Mucosa of descending colon (tissue), 3 donors: Measurements from ENCODE around the gene KCNAB3. TPM values are rescaled to one million over a fixed set of nuclear protein-coding genes. Genes with fewer than 3 reads are reported as not detected.
A peak's percentile ranks its signal among the peaks of the same experiment; 100 is the strongest.

Source experiments
- ATAC-seq: fragments of 200-7000 bp; cut with Tn5 transposase; one replicate; pipeline ENCODE4 v1.9.1; 2020; ENCODE audit warnings: mild to moderate bottlenecking, moderate library complexity
- DNase-seq, 3 donors: peaks; one replicate each; pipeline ENCODE4 v3.0.0-alpha.2; 2020
- H3K36me3 ChIP-seq: fragments of 200-600 bp; one replicate; pipeline ENCODE4 v1.8.0; 2021; ENCODE audit warnings: low read depth, mild to moderate bottlenecking
- H3K4me1 ChIP-seq: fragments of 200-600 bp; one replicate; pipeline ENCODE4 v1.8.0; 2021; ENCODE audit warnings: low read depth, mild to moderate bottlenecking
- H3K4me3 ChIP-seq: fragments of 200-600 bp; one replicate; pipeline ENCODE4 v1.8.0; 2021; ENCODE audit warnings: mild to moderate bottlenecking
- H3K9me3 ChIP-seq: fragments of 200-600 bp; one replicate; pipeline ENCODE4 v1.8.0; 2021; ENCODE audit warnings: mild to moderate bottlenecking
- intact Hi-C, 2 donors: fragments of 100-400 bp; cut with DNase I in 1 of 2; cut with micrococcal nuclease in 1 of 2; formaldehyde crosslinking; loops; one replicate each; pipeline versions ENCODE4 v1.11.0 to v1.11.1; 2022; cut with DNase I, micrococcal nuclease
- total RNA-seq, 3 donors: library from RNA; stranded (reverse); fragmentation: NEBNext Ultra II Directional in 2 of 3; extraction: Animal tissue kit (Norgen Biotek cat#: 25700) in 2 of 3; gene quantifications; one replicate each; pipeline versions ENCODE4 v1.2.1 to v1.2.4, GENCODE V29; 2021 to 2023
- TF ChIP-seq, protein P1 (sequence below): fragments of 200-600 bp; IDR thresholded peaks from one replicate; pipeline ENCODE4 v1.8.0; 2022; ENCODE audit warnings: antibody characterized with exemption, mild to moderate bottlenecking
- donor health status: DM: no; HTN: no; CAD: no; lungs with moderate emphysema.
- donor health status: DM: no; HTN: no; CAD: no.
- donor health status: DM: no; HTN: yes; CAD: no.

KCNAB3 gene
- total RNA-seq, 3 donors from 2014 or later: 3.3 to 5.5 (median 3.9) TPM

DNA sequence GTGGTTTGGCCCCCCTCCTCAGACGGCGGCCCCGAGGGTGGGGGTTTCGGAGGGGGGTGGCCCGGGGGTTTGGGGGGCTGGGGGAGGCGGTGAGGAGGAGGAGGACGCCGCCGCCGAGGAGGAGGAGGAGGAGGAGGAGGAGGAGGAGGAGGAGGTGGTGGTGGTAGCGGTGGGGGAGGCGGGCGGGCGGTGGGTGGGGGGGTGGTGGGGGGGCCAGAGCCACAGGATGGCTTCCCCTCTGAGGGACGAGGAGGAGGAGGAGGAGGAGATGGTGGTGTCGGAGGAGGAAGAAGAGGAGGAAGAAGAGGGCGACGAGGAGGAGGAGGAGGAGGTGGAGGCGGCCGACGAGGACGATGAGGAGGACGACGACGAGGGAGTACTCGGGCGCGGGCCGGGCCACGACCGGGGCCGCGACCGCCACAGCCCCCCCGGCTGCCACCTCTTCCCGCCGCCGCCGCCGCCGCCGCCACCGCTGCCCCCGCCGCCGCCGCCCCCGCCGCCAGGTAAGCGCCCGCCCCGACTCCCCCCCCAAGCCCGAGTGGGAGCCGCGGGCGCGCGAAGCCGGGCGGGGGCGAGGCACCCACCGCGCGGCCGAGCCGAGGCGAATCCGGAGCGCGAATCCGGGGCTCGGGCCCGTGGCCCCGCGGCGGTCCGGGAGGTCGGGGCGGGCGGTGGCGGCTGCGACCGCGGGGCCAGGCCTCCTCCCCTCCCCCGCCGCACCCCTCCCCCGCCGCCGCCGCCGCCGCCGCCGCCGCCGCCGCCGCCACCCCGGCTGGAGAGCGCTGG lies 44.9 kb downstream of the KCNAB3 start:
- TF ChIP-seq, protein P1, sequence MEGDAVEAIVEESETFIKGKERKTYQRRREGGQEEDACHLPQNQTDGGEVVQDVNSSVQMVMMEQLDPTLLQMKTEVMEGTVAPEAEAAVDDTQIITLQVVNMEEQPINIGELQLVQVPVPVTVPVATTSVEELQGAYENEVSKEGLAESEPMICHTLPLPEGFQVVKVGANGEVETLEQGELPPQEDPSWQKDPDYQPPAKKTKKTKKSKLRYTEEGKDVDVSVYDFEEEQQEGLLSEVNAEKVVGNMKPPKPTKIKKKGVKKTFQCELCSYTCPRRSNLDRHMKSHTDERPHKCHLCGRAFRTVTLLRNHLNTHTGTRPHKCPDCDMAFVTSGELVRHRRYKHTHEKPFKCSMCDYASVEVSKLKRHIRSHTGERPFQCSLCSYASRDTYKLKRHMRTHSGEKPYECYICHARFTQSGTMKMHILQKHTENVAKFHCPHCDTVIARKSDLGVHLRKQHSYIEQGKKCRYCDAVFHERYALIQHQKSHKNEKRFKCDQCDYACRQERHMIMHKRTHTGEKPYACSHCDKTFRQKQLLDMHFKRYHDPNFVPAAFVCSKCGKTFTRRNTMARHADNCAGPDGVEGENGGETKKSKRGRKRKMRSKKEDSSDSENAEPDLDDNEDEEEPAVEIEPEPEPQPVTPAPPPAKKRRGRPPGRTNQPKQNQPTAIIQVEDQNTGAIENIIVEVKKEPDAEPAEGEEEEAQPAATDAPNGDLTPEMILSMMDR: no peak
- H3K4me3 ChIP-seq: peak overlapping the region; percentile 75
- no peaks in the 10 kb centered on the region for H3K9me3 ChIP-seq
- ATAC-seq (peak; percentile 3), DNase-seq (peak; percentile 35 to 71 (median 61))
- intact Hi-C loops: no loop called here
- H3K4me1 ChIP-seq: peaks cover 58% of the 10 kb centered on the region
- H3K36me3 ChIP-seq: no peaks in the 10 kb centered on the region

DNA sequence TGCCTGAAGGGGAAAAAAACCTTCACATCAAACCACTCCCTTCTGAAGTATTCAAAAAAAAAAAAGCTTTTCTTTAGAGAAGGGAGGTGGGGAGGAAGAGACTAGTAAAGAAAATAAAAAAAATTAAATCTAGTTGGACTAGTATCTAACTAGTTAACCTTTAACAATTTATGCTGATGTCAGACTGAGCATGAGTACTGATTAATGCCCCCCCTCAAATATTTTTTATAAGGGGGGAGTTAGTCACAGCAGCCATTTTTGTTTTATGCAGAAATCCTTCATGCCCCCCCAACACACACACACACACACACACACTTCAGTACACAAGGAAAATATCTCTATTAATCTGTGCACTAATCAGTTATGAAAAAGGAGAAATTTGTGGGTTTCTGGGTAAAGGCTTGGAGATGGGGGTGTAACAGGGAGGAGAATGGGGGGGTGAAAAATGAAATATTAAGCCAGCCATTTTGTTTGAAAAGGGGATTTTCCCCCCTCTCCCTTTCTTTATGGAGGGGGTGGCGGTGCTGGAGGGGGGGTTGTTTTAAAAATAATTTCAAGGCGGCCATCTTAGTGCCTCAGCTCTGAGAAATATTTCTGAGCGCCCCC lies 45.8 kb downstream of the KCNAB3 start:
- ATAC-seq (no peak), DNase-seq (no peak)
- TF ChIP-seq, protein P1: no peak
- H3K36me3 ChIP-seq: no peaks in the 10 kb centered on the region
- no peaks in the 10 kb centered on the region for H3K9me3 ChIP-seq
- no peak overlapping the region for H3K4me3 ChIP-seq
- peaks cover 49% of the 10 kb centered on the region for H3K4me1 ChIP-seq
- intact Hi-C loops: no loop called here

- TF ChIP-seq, protein P1: no peak
- intact Hi-C loops: no loop called here
- H3K4me3 ChIP-seq: no peak overlapping the region
- no peaks in the 10 kb centered on the region for H3K9me3 ChIP-seq
- H3K36me3 ChIP-seq: no peaks in the 10 kb centered on the region
- no peak for ATAC-seq
- peaks cover 39% of the 10 kb centered on the region for H3K4me1 ChIP-seq
- DNase-seq: no peak
These were observed 47.0 kb downstream of the KCNAB3 start for GRCh38 chr17:7882629-7883028.

DNA sequence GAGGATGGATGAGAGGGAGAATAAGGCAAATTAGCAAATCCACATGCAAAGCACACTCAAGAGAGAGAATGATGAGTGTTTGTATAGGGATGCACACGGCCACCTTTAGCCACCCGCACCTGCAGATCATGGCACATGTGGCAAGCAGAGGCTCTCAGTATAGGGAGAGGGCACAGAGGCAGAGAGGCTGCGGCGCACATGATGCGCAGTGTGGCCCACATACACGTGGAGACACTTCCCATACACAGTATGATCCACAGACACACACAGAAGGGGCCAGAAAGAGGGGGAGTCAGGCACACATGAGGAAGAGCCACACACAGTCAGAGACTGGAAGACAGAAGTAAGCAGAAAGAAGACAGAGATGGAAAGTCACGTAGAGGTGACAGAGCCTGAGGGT lies 47.6 kb downstream of the KCNAB3 start:
- Histone ChIP-seq H3K36me3 (no peaks in the 10 kb centered on the region), H3K9me3 (no peaks in the 10 kb centered on the region), H3K4me3 (no peak overlapping the region), H3K4me1 (peaks cover 35% of the 10 kb centered on the region)
- TF ChIP-seq, protein P1: no peak
- ATAC-seq (no peak), DNase-seq (no peak)
- intact Hi-C loops: no loop called here

- H3K4me3 ChIP-seq: no peak overlapping the region
- no peak for ATAC-seq
- H3K36me3 ChIP-seq: no peaks in the 10 kb centered on the region
- TF ChIP-seq, protein P1: no peak
- no peaks in the 10 kb centered on the region for H3K9me3 ChIP-seq
- H3K4me1 ChIP-seq: peaks cover 30% of the 10 kb centered on the region
- intact Hi-C loops: no loop called here
- DNase-seq: no peak
These were observed 48.2 kb downstream of the KCNAB3 start for GRCh38 chr17:7881276-7882054.
